ENCODE results near the gene AK5.

Gene AK5

GRCh38 chr1:77590651-77591050 is 308.8 kb downstream of the AK5 start:
- in situ Hi-C loops (cut with MboI; ENCODE audit: low sequenced_read_pairs, unreplicated experiment) = no loop called here
- no peak for DNase-seq (ENCODE audit: low spot score)
- TF ChIP-seq CTCF (IDR thresholded peaks at IDR 0.05; ENCODE audit: borderline replicate concordance, control extremely low read depth, extremely low read depth, insufficient read depth, missing control alignments) = no peak

- in situ Hi-C loops (cut with MboI; ENCODE audit: low sequenced_read_pairs, unreplicated experiment) = no loop called here
- no peak for TF ChIP-seq CTCF (IDR thresholded peaks at IDR 0.05; ENCODE audit: borderline replicate concordance, control extremely low read depth, extremely low read depth, insufficient read depth, missing control alignments)
- no peak for DNase-seq (ENCODE audit: low spot score)
Measured at GRCh38 chr1:77592906-77593305, 311.1 kb downstream of the AK5 start.

GRCh38 chr1:77594366-77595112 is 312.7 kb downstream of the AK5 start:
- TF ChIP-seq CTCF (IDR thresholded peaks at IDR 0.05; ENCODE audit: borderline replicate concordance, control extremely low read depth, extremely low read depth, insufficient read depth, missing control alignments) = no peak
- in situ Hi-C loops (cut with MboI; ENCODE audit: low sequenced_read_pairs, unreplicated experiment) = no loop called here
- peak; percentile 39 for DNase-seq (ENCODE audit: low spot score)

GRCh38 chr1:77597310-77597709 is 315.5 kb downstream of the AK5 start:
- no peak for DNase-seq (ENCODE audit: low spot score)
- no peak for TF ChIP-seq CTCF (IDR thresholded peaks at IDR 0.05; ENCODE audit: borderline replicate concordance, control extremely low read depth, extremely low read depth, insufficient read depth, missing control alignments)
- in situ Hi-C loops (cut with MboI; ENCODE audit: low sequenced_read_pairs, unreplicated experiment) = no loop called here

- in situ Hi-C loops (cut with MboI; ENCODE audit: low sequenced_read_pairs, unreplicated experiment) = no loop called here
- DNase-seq (ENCODE audit: low spot score) = no peak
- TF ChIP-seq CTCF (IDR thresholded peaks at IDR 0.05; ENCODE audit: borderline replicate concordance, control extremely low read depth, extremely low read depth, insufficient read depth, missing control alignments) = no peak
Measured at GRCh38 chr1:77605246-77606026, 323.6 kb downstream of the AK5 start.

GRCh38 chr1:77608893-77609292 is 327.1 kb downstream of the AK5 start:
- DNase-seq (ENCODE audit: low spot score) = no peak
- in situ Hi-C loops (cut with MboI; ENCODE audit: low sequenced_read_pairs, unreplicated experiment) = no loop called here
- TF ChIP-seq CTCF (IDR thresholded peaks at IDR 0.05; ENCODE audit: borderline replicate concordance, control extremely low read depth, extremely low read depth, insufficient read depth, missing control alignments) = no peak

Data from GM13976 (cell line).